SW480 (cell line): Measurements from ENCODE around the gene UBL4A.

Experiments
- DNase-seq: peaks from one replicate; pipeline ENCODE4 v3.0.0-alpha.2; 2016; ENCODE audit warnings: low spot score

UBL4A gene

DNA sequence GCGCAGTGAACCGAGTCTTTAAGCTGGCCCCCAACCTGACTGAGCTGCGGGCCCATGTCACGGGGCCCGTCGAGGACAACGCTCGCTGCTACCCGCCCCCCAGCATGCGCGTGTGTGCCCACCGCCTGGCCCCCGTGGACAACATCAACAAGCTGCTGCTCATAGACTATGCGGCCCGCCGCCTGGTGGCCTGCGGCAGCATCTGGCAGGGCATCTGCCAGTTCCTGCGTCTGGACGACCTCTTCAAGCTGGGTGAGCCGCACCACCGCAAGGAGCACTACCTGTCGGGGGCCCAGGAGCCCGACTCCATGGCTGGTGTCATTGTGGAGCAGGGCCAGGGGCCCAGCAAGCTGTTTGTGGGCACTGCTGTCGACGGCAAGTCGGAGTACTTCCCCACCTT lies 26.1 kb downstream of the UBL4A start:
- no peak for DNase-seq

DNA sequence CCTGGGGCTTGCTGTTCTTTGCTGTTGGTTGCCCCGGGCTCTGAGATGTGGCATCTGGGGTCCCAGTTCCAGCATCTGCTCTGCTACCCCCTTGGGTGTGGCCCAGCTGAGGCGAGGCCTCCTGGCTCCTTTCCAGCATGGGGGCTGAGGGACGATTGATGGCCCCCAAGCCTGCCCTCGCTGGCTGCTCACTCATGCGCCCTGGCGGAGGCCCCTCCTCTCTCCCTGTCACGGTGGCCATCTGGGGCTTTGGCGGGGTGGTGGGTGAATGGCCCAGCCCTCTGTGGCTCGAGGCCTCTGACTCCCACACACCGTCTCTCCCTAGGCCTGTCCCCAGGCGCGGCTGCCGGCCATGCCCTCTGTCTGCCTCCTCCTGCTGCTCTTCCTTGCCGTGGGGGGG lies 26.6 kb downstream of the UBL4A start:
- no peak for DNase-seq

GRCh38 chrX:154458954-154459778 lies 27.2 kb downstream of the UBL4A start:
- peak; percentile 60 for DNase-seq

DNA sequence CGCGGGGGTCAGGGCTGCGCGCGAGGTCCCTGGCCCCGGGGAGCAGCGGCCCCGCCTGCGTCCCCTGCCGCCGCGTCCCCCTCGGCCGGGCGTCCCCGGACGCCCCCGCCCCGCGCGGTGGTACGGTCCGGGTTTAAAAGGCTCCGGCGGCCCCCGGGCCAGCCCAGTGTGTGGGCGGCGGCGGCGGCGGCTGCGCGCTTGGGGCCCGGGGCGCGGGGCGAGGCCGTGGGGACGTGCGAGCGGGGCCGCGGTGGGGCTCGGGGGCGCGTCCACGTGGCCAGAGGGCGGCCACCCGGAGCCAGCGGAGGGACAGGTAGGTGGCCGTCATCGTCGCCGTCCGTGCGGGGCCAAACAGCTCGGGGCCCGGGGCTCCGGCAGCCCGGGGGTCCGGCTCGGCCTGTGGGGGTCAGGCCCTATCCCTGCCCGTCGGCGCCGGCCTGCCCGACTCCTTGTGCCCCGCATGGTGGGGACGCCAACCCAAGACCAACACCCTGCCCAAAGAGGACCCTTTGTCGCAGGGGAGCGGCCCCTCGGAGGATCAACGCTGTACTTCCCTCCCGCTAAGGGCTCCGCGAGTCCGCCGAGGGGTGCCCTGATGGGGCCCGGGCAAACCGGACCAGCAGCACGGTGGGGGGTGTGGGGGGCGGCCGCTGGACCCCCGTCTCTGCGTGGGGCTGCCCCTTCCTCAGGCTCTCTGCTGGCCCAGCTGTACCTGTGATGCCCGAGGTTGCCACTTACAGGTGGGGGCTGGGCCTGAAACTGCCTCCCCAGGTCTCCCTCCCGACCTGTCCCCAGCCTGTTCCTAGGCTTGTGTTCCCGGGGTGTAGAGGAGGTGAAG lies 28.1 kb downstream of the UBL4A start, which contains the start of gene PLXNA3:
Gene PLXNA3, plus strand, starts transcription at position 166 of the 838 bp plus-strand sequence. CDS start 1,903 bp downstream, outside the sequence.
- DNase-seq, result peak; percentile 30

GRCh38 chrX:154457491-154458115 lies 28.8 kb downstream of the UBL4A start:
- DNase-seq, result peak; percentile 58

DNA sequence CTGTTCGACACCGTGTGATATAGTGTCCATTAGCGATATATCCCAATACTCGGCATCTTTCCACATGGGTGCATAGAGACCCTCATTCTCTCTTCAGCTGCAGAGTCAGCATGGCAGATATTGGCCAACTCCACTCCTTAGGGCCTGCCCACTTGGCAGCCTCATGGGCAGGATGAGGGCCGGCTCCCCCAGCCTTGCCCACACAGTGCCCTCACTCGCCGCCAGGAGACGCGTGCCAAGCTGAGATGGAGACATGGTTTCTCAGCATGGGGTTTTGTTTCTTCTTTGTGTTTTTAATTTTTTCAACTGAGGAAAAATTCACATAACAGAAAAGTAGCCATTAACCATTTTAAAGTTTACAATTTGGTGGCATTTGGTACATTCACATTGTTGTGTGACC lies 33.6 kb downstream of the UBL4A start:
- DNase-seq, result no peak

DNA sequence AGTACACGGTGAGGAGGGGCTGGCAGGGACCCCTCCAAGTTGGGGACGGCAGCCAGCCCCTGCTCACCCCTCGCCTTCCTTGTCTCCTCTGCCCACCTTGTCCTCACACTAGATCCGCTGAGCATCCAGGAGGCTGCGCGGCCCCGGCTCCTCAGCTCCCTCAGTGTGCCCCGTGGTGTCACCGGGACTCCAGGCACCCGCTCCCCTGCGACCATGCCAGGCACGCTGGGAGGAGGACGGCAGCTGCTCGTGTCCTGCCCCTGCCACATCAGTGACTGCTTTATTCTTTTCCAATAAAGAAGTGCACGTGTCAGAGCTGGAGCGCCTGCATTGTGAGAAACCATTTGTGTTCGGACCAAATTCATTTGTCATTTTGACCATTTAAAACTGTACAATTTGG lies 36.1 kb downstream of the UBL4A start:
- DNase-seq, result no peak

DNA sequence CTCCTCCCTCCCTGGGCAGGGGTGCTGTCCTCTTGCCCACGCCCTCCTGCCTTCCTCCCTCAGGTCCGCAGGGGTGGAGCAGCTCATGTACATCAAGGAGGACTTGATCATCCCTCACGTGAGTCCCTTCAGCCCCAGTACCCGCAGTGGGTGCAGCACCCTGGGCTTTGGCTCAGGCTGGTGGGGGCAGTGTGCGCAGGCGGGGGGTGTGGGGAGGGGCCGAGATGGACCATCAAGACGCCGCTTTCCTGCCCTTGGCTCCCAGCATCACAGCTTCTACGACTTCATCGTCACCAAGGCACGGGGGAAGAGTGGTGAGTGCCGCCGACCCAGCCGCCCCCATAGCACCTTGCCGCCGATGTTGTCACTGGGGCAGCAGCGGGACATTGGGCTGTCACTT lies 36.8 kb downstream of the UBL4A start:
- no peak for DNase-seq

DNA sequence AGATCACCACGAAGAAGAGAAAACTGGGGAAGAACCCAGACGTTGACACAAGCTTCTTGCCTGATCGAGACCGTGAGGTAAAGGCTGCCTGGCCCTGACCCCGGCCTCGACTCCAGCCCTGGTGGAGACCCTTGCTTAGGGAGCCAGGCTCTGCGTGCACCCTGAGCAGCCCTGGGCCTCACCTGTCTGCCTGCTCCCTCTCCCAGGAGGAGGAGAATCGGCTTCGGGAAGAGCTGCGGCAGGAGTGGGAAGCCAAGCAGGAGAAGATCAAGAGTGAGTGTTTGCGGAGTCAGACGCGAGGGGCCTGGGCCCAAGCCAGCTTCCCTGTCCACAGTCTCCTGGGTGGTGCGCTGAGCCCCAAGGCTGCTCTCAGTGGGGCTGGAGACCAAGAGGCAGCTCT lies 37.9 kb downstream of the UBL4A start:
- DNase-seq, result no peak

DNA sequence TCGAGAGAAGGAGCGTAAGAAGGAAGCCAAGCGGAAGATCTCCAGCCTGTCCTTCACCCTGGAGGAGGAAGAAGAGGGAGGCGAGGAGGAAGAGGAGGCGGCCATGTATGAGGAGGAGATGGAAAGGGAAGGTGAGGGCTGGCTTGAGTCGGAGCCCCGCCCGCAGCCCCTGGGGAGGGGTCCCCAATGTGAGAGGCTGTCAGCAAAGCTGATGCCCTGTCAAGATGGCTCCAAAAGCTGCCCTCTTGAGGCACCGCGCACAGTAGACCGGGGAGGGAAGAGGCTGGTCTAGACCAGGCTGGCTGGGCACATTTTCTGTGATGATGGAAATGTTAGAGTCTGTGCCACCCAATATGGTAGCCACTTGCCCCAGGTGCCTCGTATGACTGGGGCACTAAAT lies 40.0 kb downstream of the UBL4A start:
- no peak for DNase-seq

- DNase-seq, result no peak
Observed at GRCh38 chrX:154445776-154446175, 40.6 kb downstream of the UBL4A start.

DNA sequence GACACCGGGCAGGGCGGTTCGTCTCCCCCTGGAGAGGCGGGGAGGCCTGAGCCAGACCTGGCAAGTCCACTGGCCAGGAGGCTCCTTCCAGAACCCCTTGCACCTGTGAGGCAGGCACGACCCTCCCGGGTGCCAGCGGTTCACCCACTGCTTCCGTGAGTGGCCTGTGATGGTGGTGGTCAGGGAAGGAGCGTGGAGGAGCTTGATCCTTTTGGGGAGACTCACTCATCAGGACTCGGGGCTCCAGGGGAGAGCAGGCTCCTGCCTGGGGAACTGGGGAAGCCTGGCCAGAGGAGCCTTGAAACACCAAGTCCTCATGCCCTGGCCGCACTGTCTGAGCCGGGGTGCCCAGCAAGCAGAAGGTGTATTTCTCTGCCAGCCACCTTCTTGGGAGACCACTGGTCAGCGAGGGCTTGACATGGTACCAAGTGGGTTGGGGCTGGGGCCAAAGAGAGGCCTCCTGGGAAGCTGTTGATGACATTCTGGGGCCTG lies 41.6 kb downstream of the UBL4A start:
- no peak for DNase-seq

DNA sequence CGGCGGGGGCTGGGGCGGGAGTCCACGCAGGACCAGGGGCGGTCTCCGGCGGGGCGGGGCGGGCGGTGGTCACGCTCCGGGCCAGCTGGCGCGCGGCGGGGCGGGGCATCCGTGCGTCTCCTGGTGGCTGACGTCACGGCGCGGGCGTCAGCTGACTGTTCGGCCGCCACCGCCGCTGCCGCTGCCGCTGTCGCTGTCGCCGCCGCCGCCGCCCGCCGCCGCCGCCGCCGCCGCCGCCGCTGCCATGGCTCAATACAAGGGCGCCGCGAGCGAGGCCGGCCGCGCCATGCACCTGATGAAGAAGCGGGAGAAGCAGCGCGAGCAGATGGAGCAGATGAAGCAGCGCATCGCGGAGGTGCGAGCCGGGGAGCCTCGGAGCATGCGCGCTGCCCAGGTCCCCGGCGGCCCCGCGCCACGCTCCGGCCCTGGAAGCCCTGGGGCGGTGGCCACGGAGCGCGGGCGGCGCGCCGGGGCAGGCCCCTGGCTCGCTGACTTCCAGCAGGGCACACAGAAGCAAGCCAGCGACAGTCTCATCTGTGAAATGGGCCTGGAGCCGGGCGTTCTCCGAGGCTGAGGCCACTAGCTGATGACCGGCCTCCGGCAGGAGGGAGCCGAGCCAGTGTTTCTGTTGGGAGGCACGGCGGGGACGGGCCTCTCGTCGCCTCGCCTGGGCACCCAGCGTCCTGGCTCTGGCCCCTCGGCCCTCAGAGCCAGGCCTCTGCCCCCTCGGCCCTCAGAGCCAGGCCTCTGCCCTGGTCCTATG lies 42.2 kb downstream of the UBL4A start, which contains the start of gene FAM50A:
Gene FAM50A, plus strand, starts transcription at position 150 of the 763 bp plus-strand sequence. Its CDS starts 95 bp downstream, at position 245.
- peak; percentile 50 for DNase-seq

DNA sequence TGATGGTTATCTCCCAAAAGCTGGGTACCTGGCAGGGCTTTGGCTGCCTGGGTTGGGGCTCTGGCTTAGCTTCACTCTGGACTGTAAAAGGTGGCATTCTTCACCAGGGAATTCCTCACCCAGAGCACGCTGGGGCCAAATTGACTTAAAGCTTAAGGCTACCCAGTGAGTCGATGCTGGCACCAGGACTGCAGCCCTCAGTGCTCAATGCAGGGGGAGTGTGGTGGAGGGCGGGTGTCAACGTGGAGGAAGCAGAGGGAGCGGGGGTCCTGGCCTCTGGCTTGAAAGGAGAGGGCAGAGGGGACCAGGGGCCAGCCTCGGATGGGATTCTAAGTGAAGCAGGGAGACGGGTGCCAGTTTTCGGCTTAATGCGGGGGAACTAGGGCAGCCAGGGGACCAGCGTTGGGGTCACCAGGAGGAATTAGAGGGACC lies 42.9 kb downstream of the UBL4A start:
- DNase-seq, result no peak

- no peak for DNase-seq
Observed at GRCh38 chrX:154441984-154442707, 44.3 kb downstream of the UBL4A start.

DNA sequence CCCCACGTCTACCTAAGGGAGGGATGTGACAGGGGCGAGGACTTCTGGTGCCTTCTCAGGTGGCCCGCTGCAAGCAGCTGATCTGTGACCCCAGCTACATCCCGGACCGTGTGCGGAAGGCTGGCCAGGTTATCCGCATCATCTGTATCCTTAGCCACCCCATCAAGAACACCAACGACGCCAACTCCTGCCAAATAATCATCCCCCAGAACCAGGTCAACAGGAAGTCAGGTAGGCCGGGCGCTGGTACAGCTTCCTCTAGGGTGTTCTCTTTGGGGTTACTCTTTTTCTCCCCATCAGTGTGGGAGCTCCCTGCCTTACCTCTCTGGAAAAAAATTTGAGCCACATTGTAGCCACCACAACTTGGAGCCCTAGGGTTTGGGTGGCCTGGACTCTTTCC lies 44.9 kb downstream of the UBL4A start:
- DNase-seq, result no peak

DNA sequence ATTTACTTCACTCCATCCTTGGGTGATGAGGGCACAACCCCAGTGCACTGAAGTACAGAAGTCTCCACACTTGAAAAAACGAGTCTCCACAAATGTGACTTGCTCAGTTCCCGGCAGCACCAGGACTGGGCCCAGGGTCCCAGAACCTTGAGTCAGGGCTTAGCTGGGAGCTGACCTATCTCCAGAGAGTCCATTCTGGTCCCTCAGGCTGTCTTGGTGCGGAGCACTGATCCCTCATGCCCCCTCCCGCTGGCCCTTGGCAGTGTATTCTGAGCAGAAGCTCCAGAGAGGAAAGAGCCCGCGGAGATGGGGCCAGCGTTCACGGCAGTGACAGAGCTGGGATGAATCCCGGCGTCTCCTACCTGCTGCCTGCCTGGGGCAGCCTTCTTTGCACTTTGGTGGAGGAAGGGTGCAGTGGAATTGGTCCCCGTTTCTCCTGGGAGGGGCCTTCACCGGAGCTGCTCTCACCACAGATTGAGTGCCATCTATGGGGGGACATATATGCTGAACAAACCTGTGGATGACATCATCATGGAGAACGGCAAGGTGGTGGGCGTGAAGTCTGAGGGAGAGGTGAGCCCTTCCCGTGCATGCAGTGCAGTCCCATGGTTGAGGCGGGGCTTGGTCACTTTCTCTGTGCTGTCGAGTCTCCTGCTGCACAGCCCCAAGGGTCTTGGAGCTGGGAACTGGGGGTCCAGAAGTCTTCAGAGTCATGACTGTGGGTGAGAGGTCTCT lies 45.6 kb downstream of the UBL4A start:
- DNase-seq, result no peak

DNA sequence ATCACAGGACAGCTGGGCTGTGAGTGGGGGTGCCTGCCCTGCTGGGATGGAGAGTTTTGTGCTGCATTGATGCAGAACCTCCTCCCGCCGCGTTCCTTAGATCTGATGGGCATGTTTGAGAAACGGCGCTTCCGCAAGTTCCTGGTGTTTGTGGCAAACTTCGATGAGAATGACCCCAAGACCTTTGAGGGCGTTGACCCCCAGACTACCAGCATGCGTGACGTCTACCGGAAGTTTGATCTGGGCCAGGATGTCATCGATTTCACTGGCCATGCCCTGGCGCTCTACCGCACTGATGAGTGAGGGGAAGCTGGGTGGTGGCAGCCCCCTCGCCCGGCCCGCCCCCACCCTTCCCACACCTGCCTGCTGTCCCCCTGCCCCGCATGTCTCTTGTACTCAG lies 46.6 kb downstream of the UBL4A start:
- no peak for DNase-seq

- DNase-seq, result no peak
Observed at GRCh38 chrX:154437971-154438893, 48.2 kb downstream of the UBL4A start.
